Measurements from ENCODE around the gene N4BP2L2.

DNA sequence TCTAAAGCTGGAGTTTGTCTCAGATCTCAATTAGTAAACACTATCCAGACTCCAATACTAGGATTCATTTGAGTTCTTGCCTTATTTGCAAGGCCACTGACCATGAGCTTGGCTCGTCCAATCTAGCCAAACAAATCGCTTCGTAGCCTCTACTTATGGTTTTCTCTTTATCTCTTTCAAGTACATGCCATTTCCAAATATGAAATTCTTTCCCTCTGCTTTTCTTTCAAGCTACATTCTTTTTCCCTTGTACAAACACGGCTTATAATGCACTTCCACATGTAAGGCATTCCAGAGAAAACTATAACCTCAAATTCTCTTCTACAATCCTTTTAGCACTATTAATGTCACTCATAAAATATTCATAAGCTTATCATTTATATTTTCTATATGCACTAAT lies 99.7 kb downstream of the N4BP2L2 start:
- TF ChIP-seq, protein P1, sequence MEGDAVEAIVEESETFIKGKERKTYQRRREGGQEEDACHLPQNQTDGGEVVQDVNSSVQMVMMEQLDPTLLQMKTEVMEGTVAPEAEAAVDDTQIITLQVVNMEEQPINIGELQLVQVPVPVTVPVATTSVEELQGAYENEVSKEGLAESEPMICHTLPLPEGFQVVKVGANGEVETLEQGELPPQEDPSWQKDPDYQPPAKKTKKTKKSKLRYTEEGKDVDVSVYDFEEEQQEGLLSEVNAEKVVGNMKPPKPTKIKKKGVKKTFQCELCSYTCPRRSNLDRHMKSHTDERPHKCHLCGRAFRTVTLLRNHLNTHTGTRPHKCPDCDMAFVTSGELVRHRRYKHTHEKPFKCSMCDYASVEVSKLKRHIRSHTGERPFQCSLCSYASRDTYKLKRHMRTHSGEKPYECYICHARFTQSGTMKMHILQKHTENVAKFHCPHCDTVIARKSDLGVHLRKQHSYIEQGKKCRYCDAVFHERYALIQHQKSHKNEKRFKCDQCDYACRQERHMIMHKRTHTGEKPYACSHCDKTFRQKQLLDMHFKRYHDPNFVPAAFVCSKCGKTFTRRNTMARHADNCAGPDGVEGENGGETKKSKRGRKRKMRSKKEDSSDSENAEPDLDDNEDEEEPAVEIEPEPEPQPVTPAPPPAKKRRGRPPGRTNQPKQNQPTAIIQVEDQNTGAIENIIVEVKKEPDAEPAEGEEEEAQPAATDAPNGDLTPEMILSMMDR (IDR thresholded peaks at IDR 0.05; ENCODE audit: extremely low read depth in 1 of 2, insufficient read depth in 1 of 2, low read depth in 1 of 2, low read length in 2 of 2), result no peak
- TF ChIP-seq GATA2 (IDR thresholded peaks at IDR 0.05; ENCODE audit: insufficient read depth, insufficient read length, low read depth, low read length) (no peak), POLR2A (IDR thresholded peaks at IDR 0.05; ENCODE audit: low read depth, low read length) (no peak), POLR2AphosphoS5 (IDR thresholded peaks at IDR 0.05; ENCODE audit: insufficient read depth, low read depth, low read length) (no peak), EZH2 (IDR thresholded peaks at IDR 0.05; ENCODE audit: borderline replicate concordance, low read depth, low read length, severe bottlenecking) (no peak), FOS (IDR thresholded peaks at IDR 0.05; ENCODE audit: borderline replicate concordance, insufficient read depth, low read length) (no peak), MYC (IDR thresholded peaks at IDR 0.05; ENCODE audit: low read depth, low read length) (no peak)
